ENCODE results near the gene VPS45.

Gene VPS45

GRCh38 chr1:150076066-150076465 is 8.5 kb downstream of the VPS45 start:
- DNase-seq = no peak

GRCh38 chr1:150076985-150077384 is 9.4 kb downstream of the VPS45 start:
- DNase-seq = no peak

- DNase-seq = no peak
These were observed 13.2 kb downstream of the VPS45 start for GRCh38 chr1:150080784-150081183.

GRCh38 chr1:150082494-150082893 is 14.9 kb downstream of the VPS45 start:
- no peak for DNase-seq

GRCh38 chr1:150083907-150084306 is 16.3 kb downstream of the VPS45 start:
- no peak for DNase-seq

GRCh38 chr1:150085406-150085805 is 17.8 kb downstream of the VPS45 start:
- DNase-seq = no peak

GRCh38 chr1:150087415-150087814 is 19.8 kb downstream of the VPS45 start:
- DNase-seq = no peak

- DNase-seq = no peak
These were observed 22.4 kb downstream of the VPS45 start for GRCh38 chr1:150089846-150090520.

- DNase-seq = no peak
These were observed 24.7 kb downstream of the VPS45 start for GRCh38 chr1:150092180-150092791.

GRCh38 chr1:150093805-150094204 is 26.2 kb downstream of the VPS45 start:
- DNase-seq = no peak

- DNase-seq = no peak
These were observed 27.2 kb downstream of the VPS45 start for GRCh38 chr1:150094734-150095265.

GRCh38 chr1:150102986-150103385 is 35.4 kb downstream of the VPS45 start:
- no peak for DNase-seq

- no peak for DNase-seq
These were observed 38.8 kb downstream of the VPS45 start for GRCh38 chr1:150106341-150106740.

GRCh38 chr1:150109586-150109985 is 42.0 kb downstream of the VPS45 start:
- no peak for DNase-seq

GRCh38 chr1:150110116-150110515 is 42.5 kb downstream of the VPS45 start:
- no peak for DNase-seq

- DNase-seq = no peak
These were observed 44.1 kb downstream of the VPS45 start for GRCh38 chr1:150111670-150112069.

GRCh38 chr1:150115121-150115520 is 47.5 kb downstream of the VPS45 start:
- DNase-seq = no peak

GRCh38 chr1:150118716-150119115 is 51.1 kb downstream of the VPS45 start:
- no peak for DNase-seq

- DNase-seq = no peak
These were observed 53.8 kb downstream of the VPS45 start for GRCh38 chr1:150121236-150121862.

- DNase-seq = no peak
These were observed 59.2 kb downstream of the VPS45 start for GRCh38 chr1:150126811-150127210.

GRCh38 chr1:150127464-150127863 is 59.9 kb downstream of the VPS45 start:
- no peak for DNase-seq

GRCh38 chr1:150127868-150128267 is 60.3 kb downstream of the VPS45 start:
- no peak for DNase-seq

- DNase-seq = no peak
These were observed 64.8 kb downstream of the VPS45 start for GRCh38 chr1:150132372-150132771.

- no peak for DNase-seq
These were observed 67.0 kb downstream of the VPS45 start for GRCh38 chr1:150134537-150134936.

Data from activated effector memory CD4-positive, alpha-beta T cell treated with Interleukin-2 at 50 U/mL for 16 hours (primary cell).